Left ventricle myocardium inferior (tissue), 1 donor: ENCODE data around the gene MS4A12. TPM values are rescaled to one million over a fixed set of nuclear protein-coding genes. Genes with fewer than 3 reads are reported as not detected.
"Not testable (repeated sequence)": the region's sequence is repeated elsewhere in the genome, so short reads cannot be mapped to it uniquely, and the experiment has no call there.

Experiments
- DNase-seq: peaks from one replicate; pipeline ENCODE4 v3.0.0-alpha.2; 2020
- H3K27ac ChIP-seq: fragments of 200-600 bp; replicated peaks from 2 replicates; pipeline ENCODE4 v1.8.0; 2021
- H3K27me3 ChIP-seq: fragments of 200-600 bp; 2 replicates; pipeline ENCODE4 v1.8.0; 2021; ENCODE audit warnings: low read depth
- H3K36me3 ChIP-seq: fragments of 200-600 bp; 2 replicates; pipeline ENCODE4 v1.8.0; 2021
- H3K4me1 ChIP-seq: fragments of 200-600 bp; 2 replicates; pipeline ENCODE4 v1.8.0; 2021
- H3K4me3 ChIP-seq: fragments of 200-600 bp; 2 replicates; pipeline ENCODE4 v1.8.0; 2021; ENCODE audit warnings: mild to moderate bottlenecking, moderate library complexity
- H3K9me3 ChIP-seq: fragments of 200-600 bp; replicated peaks from 2 replicates; pipeline ENCODE4 v1.8.0; 2021
- intact Hi-C: fragments of 100-400 bp; cut with micrococcal nuclease; formaldehyde crosslinking; loops from one replicate; pipeline ENCODE4 v1.11.0; 2022
- total RNA-seq: library from RNA; stranded (reverse); fragmentation: NEBNext Ultra II Directional; extraction: Animal tissue kit (Norgen Biotek cat#: 25700); gene quantifications from one replicate; pipeline ENCODE4 v1.2.1, GENCODE V29; 2021
- TF ChIP-seq, protein P1 (sequence below): fragments of 200-600 bp; IDR thresholded peaks from 2 replicates; pipeline ENCODE4 v1.8.0; 2021; ENCODE audit warnings: antibody characterized with exemption, mild to moderate bottlenecking, borderline replicate concordance
- donor health status: DM: no; HTN: yes; CAD: no; lungs with severe emphysema.

Gene MS4A12
- total RNA-seq, 1 donor from 2014 or later, result not detected

DNA sequence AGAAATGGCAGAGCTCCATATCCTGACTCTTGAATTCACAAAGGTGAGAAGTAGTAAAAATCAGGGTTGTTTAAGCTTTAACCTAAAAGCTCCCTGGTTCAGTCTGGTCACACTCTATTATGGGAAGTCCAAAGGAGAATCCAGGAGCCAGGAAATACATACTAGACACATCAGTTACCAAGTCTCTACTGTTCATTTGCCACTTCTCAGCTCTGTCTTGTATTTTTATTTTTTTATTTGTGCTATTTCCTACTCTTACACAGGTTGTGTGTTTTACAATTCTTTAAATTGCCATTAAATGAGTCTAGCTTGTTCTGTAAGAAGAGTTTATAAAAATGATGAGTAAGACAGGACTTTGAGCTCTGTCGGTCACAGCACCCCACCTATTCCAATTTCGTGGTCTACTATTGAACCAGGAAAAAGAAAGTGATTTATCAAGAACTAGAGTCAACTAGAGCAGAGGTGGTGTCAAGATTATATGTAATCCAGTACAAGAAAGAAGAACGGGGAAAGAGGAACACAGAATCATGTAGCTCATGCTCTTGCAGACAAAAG is 9.7 kb downstream of the MS4A12 start:
- no peaks in the 10 kb centered on the region for H3K9me3 ChIP-seq
- H3K27ac ChIP-seq, result no peak overlapping the region
- H3K36me3 ChIP-seq, result no peaks in the 10 kb centered on the region
- H3K4me1 ChIP-seq, result no peaks in the 10 kb centered on the region
- no peak for DNase-seq
- no peak overlapping the region for H3K4me3 ChIP-seq
- intact Hi-C loops, result no loop called here
- TF ChIP-seq, protein P1, sequence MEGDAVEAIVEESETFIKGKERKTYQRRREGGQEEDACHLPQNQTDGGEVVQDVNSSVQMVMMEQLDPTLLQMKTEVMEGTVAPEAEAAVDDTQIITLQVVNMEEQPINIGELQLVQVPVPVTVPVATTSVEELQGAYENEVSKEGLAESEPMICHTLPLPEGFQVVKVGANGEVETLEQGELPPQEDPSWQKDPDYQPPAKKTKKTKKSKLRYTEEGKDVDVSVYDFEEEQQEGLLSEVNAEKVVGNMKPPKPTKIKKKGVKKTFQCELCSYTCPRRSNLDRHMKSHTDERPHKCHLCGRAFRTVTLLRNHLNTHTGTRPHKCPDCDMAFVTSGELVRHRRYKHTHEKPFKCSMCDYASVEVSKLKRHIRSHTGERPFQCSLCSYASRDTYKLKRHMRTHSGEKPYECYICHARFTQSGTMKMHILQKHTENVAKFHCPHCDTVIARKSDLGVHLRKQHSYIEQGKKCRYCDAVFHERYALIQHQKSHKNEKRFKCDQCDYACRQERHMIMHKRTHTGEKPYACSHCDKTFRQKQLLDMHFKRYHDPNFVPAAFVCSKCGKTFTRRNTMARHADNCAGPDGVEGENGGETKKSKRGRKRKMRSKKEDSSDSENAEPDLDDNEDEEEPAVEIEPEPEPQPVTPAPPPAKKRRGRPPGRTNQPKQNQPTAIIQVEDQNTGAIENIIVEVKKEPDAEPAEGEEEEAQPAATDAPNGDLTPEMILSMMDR, result no peak
- peaks cover 4% of the 10 kb centered on the region for H3K27me3 ChIP-seq

DNA sequence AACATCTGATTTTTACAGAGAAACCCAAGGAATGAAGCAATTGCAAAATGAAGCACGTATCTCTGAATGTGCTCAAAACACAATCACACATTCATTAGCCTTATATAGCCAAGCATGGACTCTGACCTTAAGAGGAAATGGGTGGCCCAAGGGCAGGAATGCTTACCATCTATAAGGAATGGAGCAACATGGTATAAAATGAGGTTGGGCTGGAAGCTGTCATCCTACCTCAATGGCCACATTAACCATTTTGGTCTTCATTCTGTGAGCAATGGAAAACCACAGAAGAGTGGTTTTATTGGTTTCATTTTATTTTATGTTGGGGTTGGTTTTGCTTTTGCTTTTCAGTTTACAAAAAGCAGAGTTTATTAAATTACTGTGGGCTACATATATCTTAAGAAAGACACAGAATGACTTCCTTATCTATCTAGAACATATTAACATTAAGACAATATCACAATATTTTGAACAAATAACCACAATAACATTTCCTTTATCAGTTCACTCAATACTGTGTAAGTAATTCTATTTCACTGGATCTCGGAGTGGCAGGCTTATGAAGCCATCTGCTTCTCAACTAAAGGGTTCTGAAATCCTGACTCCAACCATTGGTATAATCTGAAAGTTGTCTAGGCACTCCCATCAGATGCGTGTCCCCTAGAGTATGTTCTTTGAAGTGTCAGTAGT is 11.8 kb downstream of the MS4A12 start:
- DNase-seq, result no peak
- Histone ChIP-seq H3K27me3 (no peaks in the 10 kb centered on the region), H3K4me1 (no peaks in the 10 kb centered on the region), H3K27ac (no peak overlapping the region), H3K4me3 (no peak overlapping the region), H3K36me3 (no peaks in the 10 kb centered on the region), H3K9me3 (no peaks in the 10 kb centered on the region)
- intact Hi-C loops, result no loop called here
- TF ChIP-seq, protein P1, result no peak

DNA sequence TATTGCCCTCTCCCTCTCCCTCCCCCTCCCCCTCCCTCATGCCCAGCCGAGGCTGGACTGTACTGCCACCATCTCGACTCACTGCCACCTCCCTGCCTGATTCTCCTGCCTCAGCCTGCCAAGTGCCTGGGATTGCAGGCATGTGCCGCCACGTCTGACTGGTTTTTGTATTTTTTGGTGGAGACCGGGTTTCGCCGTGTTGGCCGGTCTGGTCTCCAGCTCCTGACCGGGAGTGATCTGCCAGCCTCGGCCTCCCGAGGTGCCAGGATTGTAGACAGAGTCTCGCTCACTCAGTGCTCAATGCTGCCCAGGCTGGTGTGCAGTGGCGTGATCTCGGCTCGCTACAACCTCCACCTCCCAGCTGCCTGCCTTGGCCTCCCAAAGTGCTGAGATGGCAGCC is 17.0 kb downstream of the MS4A12 start:
- intact Hi-C loops, DNase-seq, H3K36me3 ChIP-seq: not testable (repeated sequence)

DNA sequence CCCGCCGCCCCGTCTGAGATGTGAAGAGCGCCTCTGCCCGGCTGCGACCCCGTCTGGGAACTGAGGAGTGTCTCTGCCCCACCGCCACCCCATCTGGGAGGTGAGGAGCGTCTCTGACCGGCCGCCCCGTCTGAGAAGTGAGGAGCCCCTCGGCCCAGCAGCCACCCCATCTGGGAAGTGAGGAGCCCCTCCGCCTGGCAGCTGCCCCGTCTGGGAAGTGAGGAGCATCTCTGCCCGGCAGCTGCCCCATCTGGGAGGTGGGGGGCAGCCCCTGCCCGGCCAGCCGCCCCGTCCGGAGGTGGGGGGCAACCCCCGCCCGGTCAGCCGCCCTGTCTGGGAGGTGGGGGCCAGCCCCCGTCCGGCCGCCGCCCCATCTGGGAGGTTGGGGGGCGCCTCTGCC is 17.6 kb downstream of the MS4A12 start:
- H3K27ac ChIP-seq, DNase-seq, H3K4me3 ChIP-seq, H3K36me3 ChIP-seq, H3K9me3 ChIP-seq, H3K27me3 ChIP-seq, H3K4me1 ChIP-seq, intact Hi-C loops: not testable (repeated sequence)

More for the DNA sequence above, 17.0 kb downstream of the MS4A12 start:
- not testable (repeated sequence) for H3K27me3 ChIP-seq, H3K27ac ChIP-seq, H3K4me3 ChIP-seq, H3K9me3 ChIP-seq, H3K4me1 ChIP-seq

DNA sequence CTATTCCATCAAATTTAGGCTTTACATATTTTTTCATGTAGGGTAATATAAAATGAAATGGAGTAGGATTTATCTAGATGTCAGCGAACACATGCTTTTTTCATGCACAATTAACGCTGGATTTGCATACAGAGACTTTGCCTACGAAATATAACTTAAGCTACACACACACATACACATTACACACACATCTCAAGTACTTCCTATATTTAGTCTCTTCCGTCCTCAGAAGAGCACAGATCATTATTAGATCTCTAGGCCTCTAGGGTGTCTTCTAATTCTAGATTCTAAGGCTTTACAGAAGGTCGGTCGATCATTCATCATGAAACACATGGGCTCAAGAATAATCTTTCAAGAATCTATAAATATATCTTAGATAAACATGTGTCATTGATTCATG is 18.8 kb downstream of the MS4A12 start:
- DNase-seq, result no peak
- intact Hi-C loops, result no loop called here
- Histone ChIP-seq H3K4me3 (no peak overlapping the region), H3K9me3 (no peaks in the 10 kb centered on the region), H3K4me1 (no peaks in the 10 kb centered on the region), H3K27ac (no peak overlapping the region), H3K36me3 (no peaks in the 10 kb centered on the region), H3K27me3 (no peaks in the 10 kb centered on the region)
- TF ChIP-seq, protein P1, result no peak

DNA sequence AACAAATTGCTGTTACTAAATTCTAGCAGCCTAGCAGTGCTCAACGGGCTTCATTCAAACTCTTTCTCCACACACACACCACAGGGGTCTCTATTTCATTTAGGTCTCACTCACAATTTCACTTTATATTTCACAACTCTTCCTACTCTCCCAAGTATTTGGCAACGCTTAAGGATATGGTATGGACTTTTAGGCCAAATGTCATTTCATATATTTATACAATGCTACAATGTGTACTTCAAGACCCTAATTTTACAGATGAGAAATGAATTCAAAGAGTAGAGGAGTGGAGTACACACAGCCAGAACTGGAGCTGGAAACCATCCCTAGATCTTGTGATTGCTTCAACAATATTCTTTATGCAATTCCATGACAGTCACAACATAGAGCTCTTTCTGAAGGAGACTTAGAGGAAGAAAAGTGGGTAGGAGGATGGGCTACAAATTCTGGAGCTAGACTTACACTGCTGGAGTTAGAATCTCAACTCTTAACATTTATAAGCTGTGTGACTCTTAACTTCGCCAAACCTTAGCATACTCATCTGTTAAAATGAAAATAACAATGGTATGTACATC is 20.2 kb downstream of the MS4A12 start:
- intact Hi-C loops, result no loop called here
- no peaks in the 10 kb centered on the region for H3K27me3 ChIP-seq
- H3K9me3 ChIP-seq, result no peaks in the 10 kb centered on the region
- TF ChIP-seq, protein P1, result no peak
- H3K4me3 ChIP-seq, result no peak overlapping the region
- no peaks in the 10 kb centered on the region for H3K36me3 ChIP-seq
- no peaks in the 10 kb centered on the region for H3K4me1 ChIP-seq
- no peak overlapping the region for H3K27ac ChIP-seq
- DNase-seq, result no peak
